Bronchial epithelial cell (primary cell): ENCODE measurements around the gene RHBDD3. TPM values are rescaled to one million over a fixed set of nuclear protein-coding genes. Genes with fewer than 3 reads are reported as not detected.

Experiments
- DNase-seq: peaks from one replicate; pipeline ENCODE4 v3.0.0-alpha.2; 2010; ENCODE audit warnings: low read depth
- FAIRE-seq: peaks from 2 replicates; lab custom pipeline; 2011; peaks lifted over from hg19 to GRCh38; lab: Jason Lieb, UNC
- H3K27me3 ChIP-seq: 2 replicates; pipeline ENCODE4 v1.5.1; 2011; ENCODE audit warnings: low read length; ENCODE audit not compliant: control insufficient read depth, insufficient read depth
- H3K36me3 ChIP-seq: 2 replicates; pipeline ENCODE4 v1.5.1; 2011; ENCODE audit warnings: low read length; ENCODE audit not compliant: control insufficient read depth, insufficient read depth
- H3K4me3 ChIP-seq: 2 replicates; pipeline ENCODE4 v1.5.1; 2011; ENCODE audit warnings: mild to moderate bottlenecking, low read depth, low read length, control low read depth
- total RNA-seq: library from RNA; depleted of rRNA; stranded (reverse); fragments of >200 nt; gene quantifications from 2 replicates; pipeline ENCODE4 v1.2.1, GENCODE V29; 2014
- TF ChIP-seq, protein P1 (sequence below): IDR thresholded peaks from 2 replicates; pipeline ENCODE4 v1.5.1; 2011; ENCODE audit warnings: mild to moderate bottlenecking, moderate library complexity, low read length, control low read depth, inconsistent platforms; ENCODE audit not compliant: insufficient read depth, severe bottlenecking

RHBDD3 gene
- total RNA-seq, 1 donor from 2014 or later = 21.6 TPM

GRCh38 chr22:29258407-29259252 lies 9.2 kb downstream of the RHBDD3 start:
- Histone ChIP-seq H3K36me3 (peaks cover 1% of the 10 kb centered on the region), H3K4me3 (no peak overlapping the region), H3K27me3 (no peaks in the 10 kb centered on the region)
- DNase-seq (no peak), FAIRE-seq (no peak)
- TF ChIP-seq, protein P1, sequence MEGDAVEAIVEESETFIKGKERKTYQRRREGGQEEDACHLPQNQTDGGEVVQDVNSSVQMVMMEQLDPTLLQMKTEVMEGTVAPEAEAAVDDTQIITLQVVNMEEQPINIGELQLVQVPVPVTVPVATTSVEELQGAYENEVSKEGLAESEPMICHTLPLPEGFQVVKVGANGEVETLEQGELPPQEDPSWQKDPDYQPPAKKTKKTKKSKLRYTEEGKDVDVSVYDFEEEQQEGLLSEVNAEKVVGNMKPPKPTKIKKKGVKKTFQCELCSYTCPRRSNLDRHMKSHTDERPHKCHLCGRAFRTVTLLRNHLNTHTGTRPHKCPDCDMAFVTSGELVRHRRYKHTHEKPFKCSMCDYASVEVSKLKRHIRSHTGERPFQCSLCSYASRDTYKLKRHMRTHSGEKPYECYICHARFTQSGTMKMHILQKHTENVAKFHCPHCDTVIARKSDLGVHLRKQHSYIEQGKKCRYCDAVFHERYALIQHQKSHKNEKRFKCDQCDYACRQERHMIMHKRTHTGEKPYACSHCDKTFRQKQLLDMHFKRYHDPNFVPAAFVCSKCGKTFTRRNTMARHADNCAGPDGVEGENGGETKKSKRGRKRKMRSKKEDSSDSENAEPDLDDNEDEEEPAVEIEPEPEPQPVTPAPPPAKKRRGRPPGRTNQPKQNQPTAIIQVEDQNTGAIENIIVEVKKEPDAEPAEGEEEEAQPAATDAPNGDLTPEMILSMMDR = no peak

DNA sequence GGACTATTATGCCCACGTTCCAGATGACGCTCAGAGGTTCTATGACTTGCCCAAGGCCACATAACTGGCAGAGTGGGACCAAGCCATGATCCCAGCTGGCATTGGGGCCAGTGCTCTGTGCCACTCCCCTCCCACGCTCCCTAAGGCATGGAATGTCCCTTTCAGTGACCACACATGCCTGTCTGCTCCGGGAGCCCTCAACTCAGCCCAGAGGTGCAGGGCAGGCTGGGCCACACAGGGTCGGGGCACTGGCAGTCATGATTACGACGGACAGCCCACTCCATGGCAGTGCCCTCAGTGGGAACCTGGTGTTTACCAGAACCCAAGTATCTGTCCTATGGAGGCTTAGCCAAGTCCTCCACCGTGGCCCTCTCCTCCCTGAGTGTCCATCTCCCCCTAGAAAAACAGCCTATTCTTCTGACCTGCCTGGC lies 10.0 kb downstream of the RHBDD3 start:
- Histone ChIP-seq H3K4me3 (no peak overlapping the region), H3K36me3 (no peaks in the 10 kb centered on the region), H3K27me3 (no peaks in the 10 kb centered on the region)
- DNase-seq = no peak
- FAIRE-seq = no peak
- TF ChIP-seq, protein P1 = no peak

- peak; percentile 28 for FAIRE-seq
These were observed 11.0 kb downstream of the RHBDD3 start for GRCh38 chr22:29256606-29257325.

DNA sequence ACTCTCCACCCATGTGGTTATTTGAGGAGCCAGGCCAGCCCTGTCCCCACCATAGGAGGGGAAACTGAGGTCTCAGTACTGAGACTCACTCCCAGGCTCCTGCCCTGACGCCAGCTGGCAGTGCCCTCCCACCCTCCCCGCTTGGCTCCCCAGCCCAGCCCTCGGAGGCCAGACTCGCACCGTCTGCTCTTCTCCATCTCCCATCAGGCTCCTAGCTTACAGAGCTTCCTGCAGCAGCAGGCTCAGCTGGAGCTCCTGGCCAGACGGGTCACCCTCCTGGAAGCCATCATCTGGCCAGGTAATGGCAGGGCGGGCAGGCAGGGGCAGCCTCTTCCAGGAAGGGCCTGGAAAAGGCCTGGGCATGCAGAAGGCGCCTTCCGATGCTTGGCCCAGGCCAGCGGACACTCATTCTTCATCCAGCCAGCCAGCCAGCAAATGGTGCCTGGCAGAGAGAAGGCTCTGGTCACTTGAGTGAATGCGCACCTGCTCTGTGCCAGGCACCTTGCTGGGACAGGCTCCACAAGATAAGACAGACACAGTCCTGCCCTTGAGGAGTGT lies 12.6 kb downstream of the RHBDD3 start:
- no peak overlapping the region for H3K4me3 ChIP-seq
- TF ChIP-seq, protein P1 = no peak
- H3K36me3 ChIP-seq = no peaks in the 10 kb centered on the region
- DNase-seq (no peak), FAIRE-seq (no peak)
- H3K27me3 ChIP-seq = no peaks in the 10 kb centered on the region

More at GRCh38 chr22:29256606-29257325, 11.0 kb downstream of the RHBDD3 start:
- Histone ChIP-seq H3K36me3 (no peaks in the 10 kb centered on the region), H3K27me3 (no peaks in the 10 kb centered on the region), H3K4me3 (no peak overlapping the region)
- TF ChIP-seq, protein P1 = no peak
- DNase-seq = no peak

DNA sequence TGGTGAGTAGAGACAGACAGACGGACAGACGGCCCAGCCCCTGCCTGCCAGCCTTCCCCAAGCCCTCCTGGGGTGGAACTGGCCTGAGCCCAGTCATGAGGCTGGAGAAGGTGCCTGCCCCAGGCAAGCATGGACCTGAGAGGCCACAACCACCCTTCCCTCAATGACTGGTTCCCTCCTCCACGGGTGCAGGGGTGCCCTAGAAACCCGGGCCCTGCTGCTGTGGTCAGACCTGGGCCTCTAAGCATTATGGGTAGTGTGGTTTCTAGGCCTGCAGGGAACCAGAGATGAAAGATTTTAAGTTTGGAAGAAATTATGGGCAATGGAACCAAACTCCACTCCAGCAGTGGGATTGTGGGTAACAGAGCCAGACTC lies 13.5 kb downstream of the RHBDD3 start:
- no peak for DNase-seq
- FAIRE-seq = no peak
- no peaks in the 10 kb centered on the region for H3K27me3 ChIP-seq

More for the DNA sequence above, 13.5 kb downstream of the RHBDD3 start:
- no peak overlapping the region for H3K4me3 ChIP-seq
- TF ChIP-seq, protein P1 = no peak
- H3K36me3 ChIP-seq = no peaks in the 10 kb centered on the region
